HUDEP-2 (cell line): ENCODE data around the gene PTPRD.

ENCODE experiments used
- DNase-seq, 76 experiments: peaks; one replicate each; lab custom pipeline; 2025; ENCODE audit not compliant: unreplicated experiment in 76 of 76; lab: John Stamatoyannopoulos, UW

The PTPRD gene

GRCh38 chr9:8533681-8534080 lies 2079.1 kb downstream of the PTPRD start:
- no peak for DNase-seq

GRCh38 chr9:8531826-8532415 lies 2080.9 kb downstream of the PTPRD start:
- DNase-seq = no peak

GRCh38 chr9:8521112-8521511 lies 2091.7 kb downstream of the PTPRD start:
- DNase-seq = no peak

- no peak for DNase-seq
Measured at GRCh38 chr9:8515748-8516147, 2097.1 kb downstream of the PTPRD start.

GRCh38 chr9:8514760-8515159 lies 2098.0 kb downstream of the PTPRD start:
- DNase-seq = no peak

DNA sequence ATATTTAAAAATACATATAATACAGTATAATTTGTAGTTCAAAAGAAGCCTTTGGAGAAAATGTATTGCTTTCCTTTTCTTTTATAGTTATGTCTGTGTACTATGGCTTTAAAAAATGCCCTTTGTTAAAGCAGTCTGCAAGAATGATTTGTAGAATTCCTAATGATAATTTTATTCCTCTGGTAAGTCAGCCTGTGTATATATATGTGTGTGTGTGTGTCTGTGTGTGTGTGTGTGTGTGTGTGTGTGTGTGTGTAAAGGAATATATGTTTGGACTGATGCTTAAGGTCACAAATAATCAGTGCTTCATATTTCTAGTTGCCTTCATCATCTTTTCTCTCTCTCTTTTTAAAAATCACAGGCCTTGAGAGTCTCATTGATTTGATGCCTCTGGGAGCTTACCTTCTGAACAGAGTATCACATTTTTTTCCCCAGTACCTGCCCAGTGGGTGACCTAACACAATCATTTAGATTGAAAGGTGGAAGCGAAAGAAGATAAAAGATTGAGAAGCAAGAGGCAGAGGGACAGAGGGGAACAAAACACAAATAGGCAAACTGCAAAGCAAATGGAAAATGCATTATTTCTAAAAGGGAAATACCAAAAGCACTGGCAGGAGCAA lies 2104.0 kb downstream of the PTPRD start:
- DNase-seq = no peak

DNA sequence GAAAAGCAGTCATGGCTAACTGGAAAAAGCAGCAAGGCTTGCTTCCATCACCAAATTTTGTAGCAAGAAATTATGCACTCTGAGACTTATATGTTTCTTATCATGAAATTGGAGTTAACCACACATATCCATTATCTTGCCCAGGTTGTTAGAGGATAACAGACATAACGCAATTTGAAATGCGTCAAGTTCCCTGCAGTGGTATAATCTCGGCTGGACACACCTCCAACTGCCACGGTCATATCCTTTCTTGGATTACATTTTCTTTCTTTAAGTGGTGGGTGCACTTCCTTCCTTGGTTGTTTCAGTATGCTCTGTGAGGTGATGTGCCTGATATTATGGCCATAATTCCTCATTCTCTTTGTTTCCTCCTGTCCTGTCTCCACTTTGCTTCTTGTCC lies 2118.2 kb downstream of the PTPRD start:
- no peak for DNase-seq

DNA sequence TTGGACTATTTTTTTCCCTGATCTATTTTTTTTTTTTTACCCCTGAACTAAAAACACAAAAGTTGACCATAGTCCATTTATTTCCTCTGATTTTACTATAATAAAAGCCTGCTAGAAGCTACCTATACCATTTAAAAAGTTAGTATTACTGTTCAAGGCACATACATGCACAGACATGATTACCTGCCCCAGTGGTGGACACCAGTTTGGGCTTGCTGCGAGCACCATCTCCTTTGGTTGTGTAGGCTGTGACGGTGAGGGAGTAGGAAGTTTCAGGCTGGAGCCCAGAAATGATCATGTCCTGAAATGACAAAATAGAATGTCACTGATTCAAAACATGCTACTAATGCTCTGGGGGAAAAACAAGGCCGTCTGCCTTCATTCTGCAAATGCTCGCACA lies 2120.1 kb downstream of the PTPRD start:
- DNase-seq = no peak

DNA sequence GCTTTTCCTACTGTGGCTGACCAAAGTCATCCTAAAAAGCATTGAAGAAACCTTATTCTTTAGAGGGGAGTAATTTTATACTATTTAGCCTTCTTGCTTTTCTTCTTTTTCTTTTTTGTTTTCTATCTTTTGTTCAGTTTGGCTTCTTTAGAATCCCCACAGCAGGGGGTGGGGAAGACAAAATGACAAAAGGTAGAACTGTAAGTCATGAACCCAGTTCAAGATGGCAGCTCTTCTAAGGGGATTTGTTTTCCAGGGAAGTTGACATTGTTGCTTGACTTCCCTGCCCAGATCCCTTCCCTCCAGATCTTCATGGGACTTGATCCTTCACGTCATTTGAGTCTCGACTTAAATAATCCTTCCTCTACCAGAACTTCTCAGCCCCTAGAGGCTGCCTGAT lies 2120.8 kb downstream of the PTPRD start:
- DNase-seq = no peak

DNA sequence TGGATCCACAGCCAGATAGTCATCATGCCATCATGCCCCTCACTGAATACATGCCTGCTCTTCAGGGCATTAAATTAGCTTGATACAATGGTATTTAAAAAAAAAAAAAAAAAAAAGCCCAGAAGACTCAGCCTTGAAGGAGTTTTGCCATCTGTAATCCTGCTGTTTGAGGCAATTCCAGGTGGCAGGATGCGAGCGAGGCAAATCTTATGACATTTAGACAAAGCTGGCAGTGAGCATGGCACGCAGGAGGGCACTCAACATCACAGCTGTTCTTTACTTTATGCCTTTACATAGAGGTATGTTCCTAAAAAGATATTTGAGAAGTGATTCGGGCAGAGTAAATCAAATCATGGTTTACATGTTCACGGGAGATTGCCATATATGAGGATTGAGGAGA lies 2121.2 kb downstream of the PTPRD start:
- no peak for DNase-seq

GRCh38 chr9:8489835-8490234 lies 2123.0 kb downstream of the PTPRD start:
- DNase-seq = no peak

- no peak for DNase-seq
Measured at GRCh38 chr9:8486095-8486494, 2126.7 kb downstream of the PTPRD start.

DNA sequence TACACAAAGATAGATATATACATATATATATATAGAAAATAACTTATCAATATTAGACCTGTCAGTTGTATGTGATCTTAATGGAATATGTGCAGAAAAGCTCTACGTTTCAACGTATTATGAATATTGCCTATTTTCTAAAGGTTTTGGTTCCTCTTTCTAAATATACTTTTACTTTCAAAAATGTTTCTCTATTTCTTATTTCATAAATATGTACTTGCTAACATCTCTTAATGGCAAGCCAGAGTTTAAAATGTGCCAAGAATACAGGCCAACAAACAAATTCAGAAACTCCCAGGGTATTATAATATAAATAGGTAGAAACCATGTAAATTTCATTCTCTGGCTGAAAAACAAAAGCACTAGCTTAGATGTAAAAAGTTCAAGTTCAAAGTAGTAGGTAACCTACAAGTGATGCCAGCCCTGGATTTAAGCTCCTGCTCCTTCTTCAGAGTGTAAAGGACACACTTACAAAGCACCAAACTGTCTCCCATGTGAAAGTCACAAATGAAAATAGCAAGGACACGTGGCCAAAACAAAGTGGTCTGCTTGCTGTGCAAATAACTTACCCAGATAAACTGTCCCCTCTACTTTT lies 2128.1 kb downstream of the PTPRD start:
- no peak for DNase-seq

- DNase-seq = no peak
Measured at GRCh38 chr9:8477450-8477849, 2135.4 kb downstream of the PTPRD start.

DNA sequence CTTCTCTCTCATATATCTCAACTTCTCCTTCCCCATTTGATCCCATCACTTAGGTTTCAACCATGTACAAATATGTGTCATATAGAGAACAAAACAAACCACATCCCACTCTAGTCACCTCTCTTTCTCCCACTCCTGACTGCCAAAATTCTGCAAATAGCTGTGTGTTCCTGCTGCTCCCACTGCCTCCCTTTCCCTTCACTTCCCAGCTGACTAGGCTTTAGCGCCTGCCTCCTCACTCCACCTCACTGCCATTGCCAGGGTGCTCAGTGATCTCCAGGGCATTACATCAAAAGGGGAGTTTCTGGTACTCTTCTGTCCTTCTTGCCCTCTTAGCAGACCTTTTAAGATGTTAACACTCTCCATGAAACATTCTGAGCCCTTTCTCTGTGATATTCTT lies 2137.9 kb downstream of the PTPRD start:
- no peak for DNase-seq

DNA sequence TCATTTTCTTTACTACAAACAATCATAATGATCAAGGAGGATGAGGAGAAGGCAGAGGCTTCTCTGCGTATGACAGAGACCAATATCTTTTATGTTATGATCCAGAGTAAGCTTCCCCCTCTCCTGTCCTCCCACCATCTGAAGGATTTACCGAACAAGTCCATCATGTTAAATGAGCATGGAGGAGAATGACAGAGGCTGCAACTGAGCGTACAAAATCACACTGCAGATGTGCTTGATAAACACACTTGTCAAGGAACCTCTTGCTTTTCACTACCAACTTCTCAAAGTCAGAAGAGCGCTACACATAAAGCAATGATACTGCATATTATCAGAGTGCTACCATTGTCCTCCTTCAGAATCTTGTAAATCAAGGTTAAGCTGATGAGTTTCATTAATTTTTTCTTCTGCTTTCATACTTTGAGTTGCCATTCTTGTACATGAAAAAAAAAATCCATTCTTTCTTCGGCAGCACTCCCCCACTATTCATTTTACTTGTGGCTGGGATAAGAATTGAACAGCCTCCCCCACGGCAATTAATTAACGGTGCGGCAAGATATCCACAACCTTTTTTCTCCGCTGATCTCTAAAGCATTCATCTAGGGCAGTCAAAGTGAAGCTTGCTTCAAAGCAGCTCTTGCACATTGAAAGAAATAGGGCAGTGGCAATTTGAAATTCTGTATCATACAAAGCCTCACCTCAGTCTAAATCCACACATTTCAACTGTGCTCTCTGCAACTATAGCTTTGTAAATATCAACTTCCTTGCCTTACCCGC lies 2139.4 kb downstream of the PTPRD start:
- no peak for DNase-seq

DNA sequence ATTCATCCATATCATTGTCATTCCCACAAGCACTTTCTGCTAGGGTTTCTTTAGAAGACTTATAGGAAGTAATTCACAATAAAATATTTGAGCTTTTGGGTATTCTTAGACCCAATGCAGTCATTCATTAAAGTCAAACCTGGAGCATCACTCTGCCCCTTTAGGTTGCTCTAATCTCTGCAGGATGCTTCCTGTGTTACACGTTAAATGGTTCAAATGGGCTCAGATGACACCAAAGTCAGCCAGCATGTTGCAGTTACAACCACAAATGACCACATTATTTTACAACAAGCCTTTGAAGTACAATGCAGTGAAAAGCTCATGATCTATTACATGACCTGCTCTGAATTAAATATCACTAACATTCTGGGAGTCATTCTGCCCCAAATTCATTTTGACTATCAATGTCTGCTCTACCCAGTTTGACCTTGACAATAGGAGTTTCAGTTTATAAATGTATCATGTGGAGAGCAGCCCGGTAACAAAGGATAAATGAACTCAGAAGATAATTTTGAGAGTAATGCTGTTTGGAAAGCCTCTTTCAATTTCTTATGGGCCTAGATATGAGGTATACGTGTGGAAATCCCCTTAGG lies 2144.7 kb downstream of the PTPRD start:
- no peak for DNase-seq

DNA sequence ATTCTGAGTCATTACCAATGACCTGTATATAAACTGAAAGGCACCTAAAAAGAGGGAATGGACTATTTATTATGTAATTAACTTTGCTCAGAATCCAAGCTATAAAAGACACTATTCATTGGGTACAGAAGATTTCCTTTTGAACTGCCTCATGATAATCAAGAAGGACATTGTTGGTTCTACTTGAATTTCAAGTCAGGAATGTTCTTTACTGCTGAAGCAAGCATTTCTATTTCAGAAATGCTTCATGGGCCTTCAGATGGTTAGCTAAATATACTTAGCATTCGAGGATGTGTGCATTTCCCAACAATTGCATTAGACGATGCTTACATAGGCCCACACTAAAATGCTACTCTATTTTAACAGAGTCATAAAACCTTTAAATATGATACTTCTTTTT lies 2155.0 kb downstream of the PTPRD start:
- DNase-seq = no peak

DNA sequence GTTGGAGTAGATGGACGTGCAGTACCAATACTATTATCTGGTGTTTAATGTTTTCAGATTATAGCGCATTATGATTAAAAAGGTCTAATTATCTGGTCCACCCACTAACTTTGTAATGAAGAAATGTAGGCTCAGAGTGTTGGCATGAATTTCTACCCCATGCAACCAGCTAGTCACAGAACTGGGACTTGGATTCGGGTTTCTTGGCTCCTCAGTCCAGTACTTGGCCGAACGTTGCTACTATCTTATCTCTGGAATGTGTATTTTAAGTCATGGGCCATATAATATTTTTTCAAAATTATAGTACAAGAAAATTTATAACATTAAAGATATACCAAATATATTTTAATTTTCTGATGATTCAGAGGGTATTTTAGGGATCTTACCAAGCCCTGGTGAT lies 2155.7 kb downstream of the PTPRD start:
- DNase-seq = no peak

DNA sequence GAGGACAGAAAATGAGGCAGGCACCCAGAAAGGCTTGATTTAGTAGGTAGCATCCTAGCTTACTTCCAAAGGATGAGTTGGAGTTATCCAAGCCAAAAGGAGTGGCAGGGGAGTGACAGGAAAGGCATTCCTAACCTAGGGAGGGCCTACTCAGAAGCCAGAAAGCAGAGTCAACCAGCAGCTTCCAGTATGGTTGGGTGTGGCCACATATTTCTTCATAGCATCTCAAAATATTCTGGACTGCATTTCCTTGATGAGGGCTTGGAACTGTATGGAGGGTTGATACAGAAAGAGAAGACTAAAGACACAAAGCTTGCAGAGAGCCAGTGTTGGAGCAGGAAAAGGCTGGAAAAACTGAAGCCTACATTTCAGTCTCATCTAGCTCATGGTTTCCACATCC lies 2156.5 kb downstream of the PTPRD start:
- DNase-seq = no peak

GRCh38 chr9:8450810-8451545 lies 2161.8 kb downstream of the PTPRD start:
- DNase-seq = no peak
